Measurements from ENCODE around the gene TMPRSS13. TPM values are rescaled to one million over a fixed set of nuclear protein-coding genes. Genes with fewer than 3 reads are reported as not detected.

Gene TMPRSS13
- total and polyA plus RNA-seq, 9 of the 15 experiments (the other 6 are each of a cell fraction or from before 2014, with no cell fraction given): 0.11 to 0.29 (median 0.15) TPM

- TF ChIP-seq SAFB (IDR thresholded peaks at IDR 0.05; ENCODE audit: borderline replicate concordance, low read depth, low read length) (no peak), FOXA3 (CRISPR knock-in tag; conservative IDR thresholded peaks at IDR 0.05 in 1 of 2, IDR thresholded peaks at IDR 0.05 in 1 of 2) (no peak), ARID3A (IDR thresholded peaks at IDR 0.05; ENCODE audit: borderline replicate concordance, low read depth, low read length) (no peak), TGIF2 (CRISPR knock-in tag; IDR thresholded peaks at IDR 0.05) (no peak)
Measured at GRCh38 chr11:117950301-117950700, 21.1 kb upstream of the TMPRSS13 start (continued).

GRCh38 chr11:117949062-117949461 is 19.9 kb upstream of the TMPRSS13 start:
- Histone ChIP-seq H4K20me1 (replicated peaks; ENCODE audit: control insufficient read depth, insufficient read depth, low read length) (no peaks in the 10 kb centered on the region), H3K27me3 (ENCODE audit: control insufficient read depth in 2 of 2, insufficient read depth in 2 of 2, low read length in 2 of 2) (no peaks in the 10 kb centered on the region), H3K9me1 (ENCODE audit: control insufficient read depth, insufficient read depth, low read length) (peaks cover 3% of the 10 kb centered on the region), H3K27ac (ENCODE audit: extremely low read depth, low read depth, low read length) (no peak overlapping the region), H3K4me1 (replicated peaks in 1 of 2; ENCODE audit: control insufficient read depth in 2 of 2, insufficient read depth in 2 of 2, low read length in 2 of 2) (peaks cover 26 to 60% of the 10 kb centered on the region in 2 experiments), H2AFZ (ENCODE audit: low read depth, low read length) (no peak overlapping the region), H3K9me3 (replicated peaks; ENCODE audit: control insufficient read depth, insufficient read depth, low read depth, low read length) (no peaks in the 10 kb centered on the region), H3K4me3 (no peak overlapping the region), H3K79me2 (ENCODE audit: control insufficient read depth, insufficient read depth, low read length) (no peaks in the 10 kb centered on the region), H3K9ac (ENCODE audit: insufficient read depth in 1 of 2, low read depth in 2 of 2, low read length in 2 of 2) (no peak overlapping the region), H3K36me3 (ENCODE audit: control insufficient read depth, insufficient read depth, low read length) (no peaks in the 10 kb centered on the region), H3K4me2 (ENCODE audit: insufficient read depth, low read length) (no peak overlapping the region)
- in situ Hi-C loops (cut with MboI) (loop anchor here (5.0 to 10.0 kb wide), 3 partner anchors 104 to 127 kb away; partner anchors contain the start of gene FXYD2), intact Hi-C loops (cut with micrococcal nuclease) (loop anchor here (5.0 to 10.0 kb wide), 3 partner anchors 37 to 524 kb away; partner anchors contain the start of gene SCN2B)
- ChIA-PET POLR2A (no interaction called here), CTCF (ENCODE audit: low intra/inter-chr PET ratio) (no interaction called here)
- BruUV-seq (replicated peaks): no TSS peak
- 24% methylated on average over 6 of the region's 6 CpGs for WGBS (ENCODE audit: insufficient coverage, low coverage, missing lambda C conversion rate)
- FAIRE-seq: no peak
- TF ChIP-seq ZEB2 (IDR thresholded peaks at IDR 0.05) (0 out of 2 replicates have a peak, but pooled peaks have one; percentile 42), GTF3C2 (IDR thresholded peaks at IDR 0.05; ENCODE audit: borderline replicate concordance, extremely low read depth, insufficient read length) (no peak), ASH1L (IDR thresholded peaks at IDR 0.05; ENCODE audit: borderline replicate concordance, low read depth, partially characterized antibody) (no peak), ZNF668 (CRISPR knock-in tag; IDR thresholded peaks at IDR 0.05) (no peak), SREBF2 (CRISPR knock-in tag; IDR thresholded peaks at IDR 0.05) (no peak), ZNF655 (CRISPR knock-in tag; IDR thresholded peaks at IDR 0.05) (no peak)
- no peak for ATAC-seq
- DNase-seq (ENCODE audit: extremely low read depth in 1 of 4, low spot score in 3 of 4): no peak

All from K562 (cell line).